Caco-2 (cell line): ENCODE measurements around the gene ZNF638. TPM values are rescaled to one million over a fixed set of nuclear protein-coding genes. Genes with fewer than 3 reads are reported as not detected.

ENCODE experiments used
- BruUV-seq: library from RNA; stranded (reverse); fragments of 400-500 nt; replicated peaks from 2 replicates; lab custom pipeline; 2021; lab: Mats Ljungman, UMichigan
- CTCF ChIA-PET: fragments of 300-600 bp; sonication (Branson Sonifier 250); formaldehyde crosslinking; loops from one replicate; lab custom pipeline; 2022; ENCODE audit warnings: antibody characterized with exemption; lab: Charles Lee
- POLR2A ChIA-PET: fragments of 300-600 bp; sonication (Branson Sonifier 250); formaldehyde crosslinking; loops from one replicate; lab custom pipeline; 2022; ENCODE audit warnings: antibody characterized with exemption; lab: Charles Lee
- DNase-seq, 2 experiments: peaks; one replicate each; pipeline versions ENCODE4 v3.0.0 to v3.0.0-alpha.2; 2020 to 2022
- H3K27me3 ChIP-seq: replicated peaks from 2 replicates; pipeline ENCODE4 v1.6.0; 2011; ENCODE audit warnings: low read length; ENCODE audit not compliant: control insufficient read depth, insufficient read depth
- H3K36me3 ChIP-seq: 2 replicates; pipeline ENCODE4 v1.5.1; 2011; ENCODE audit warnings: low read length; ENCODE audit not compliant: control insufficient read depth, insufficient read depth
- H3K4me1 ChIP-seq: fragments of 250-450 bp; sonication (Bioruptor Pico); 2 replicates; pipeline ENCODE4 v1.5.1; 2020; ENCODE audit warnings: mild to moderate bottlenecking
- H3K4me3 ChIP-seq: 2 replicates; pipeline ENCODE4 v1.5.1; 2011; ENCODE audit warnings: low read depth, mild to moderate bottlenecking, control low read depth, low read length
- H3K9me3 ChIP-seq: fragments of 250-450 bp; sonication (Bioruptor Pico); 2 replicates; pipeline ENCODE4 v1.5.1; 2020; ENCODE audit warnings: mild to moderate bottlenecking, moderate library complexity
- H3K27ac Mint-ChIP-seq: one replicate; pipeline ENCODE4 v1.8.0; 2022; ENCODE audit warnings: mixed read lengths; ENCODE audit not compliant: unreplicated experiment
- H3K27me3 Mint-ChIP-seq: one replicate; pipeline ENCODE4 v1.8.0; 2022; ENCODE audit warnings: mixed read lengths; ENCODE audit not compliant: insufficient read depth, unreplicated experiment
- H3K36me3 Mint-ChIP-seq: one replicate; pipeline ENCODE4 v1.8.0; 2022; ENCODE audit warnings: mild to moderate bottlenecking, mixed read lengths; ENCODE audit not compliant: insufficient read depth, unreplicated experiment
- H3K4me1 Mint-ChIP-seq: one replicate; pipeline ENCODE4 v1.8.0; 2022; ENCODE audit warnings: low read depth, mixed read lengths; ENCODE audit not compliant: unreplicated experiment
- H3K4me3 Mint-ChIP-seq: one replicate; pipeline ENCODE4 v1.8.0; 2022; ENCODE audit warnings: mild to moderate bottlenecking, moderate library complexity, mixed read lengths; ENCODE audit not compliant: unreplicated experiment
- H3K9me3 Mint-ChIP-seq: one replicate; pipeline ENCODE4 v1.8.0; 2022; ENCODE audit warnings: mixed read lengths; ENCODE audit not compliant: unreplicated experiment
- CTCF ChIP-seq, 2 experiments: fragments of 200-600 bp in 1 of 2; IDR thresholded peaks; 1 replicate in 1 of 2; 2 replicates in 1 of 2; pipeline versions ENCODE4 v1.5.1 to v1.8.0; 2011 to 2022; ENCODE audit warnings: antibody characterized with exemption in 1 of 2, control low read depth in 1 of 2, inconsistent platforms in 1 of 2, low read depth in 1 of 2, low read length in 1 of 2, mild to moderate bottlenecking in 1 of 2, moderate library complexity in 1 of 2; ENCODE audit not compliant: insufficient read depth in 1 of 2, severe bottlenecking in 1 of 2, unreplicated experiment in 1 of 2
- intact Hi-C: fragments of 100-400 bp; cut with micrococcal nuclease; formaldehyde crosslinking; loops from one replicate; pipeline ENCODE4 v1.10.0; 2022; ENCODE audit not compliant: unreplicated experiment
- total RNA-seq: library from RNA; stranded (reverse); gene quantifications from 2 replicates; pipeline ENCODE4 v1.2.3, GENCODE V29; 2022

Gene ZNF638
- total RNA-seq, 1 experiment from 2014 or later = 133 TPM

- Histone ChIP-seq H3K4me3 (no peak overlapping the region), H3K36me3 (no peaks in the 10 kb centered on the region; the same call in 1 of the 2 replicates), H3K27me3 (no peaks in the 10 kb centered on the region), H3K4me1 (no peaks in the 10 kb centered on the region), H3K9me3 (no peaks in the 10 kb centered on the region; the same call in 1 of the 2 replicates)
- no TSS peak for BruUV-seq
- no peak overlapping the region for H3K4me3 Mint-ChIP-seq
- CTCF ChIA-PET = interaction anchor here (0.6 kb wide), 1 partner anchor 25 kb away, joined by 3 read pairs; no protein-coding TSS in a partner anchor
- H3K27me3 Mint-ChIP-seq = peaks cover 6% of the 10 kb centered on the region
- no peak for DNase-seq
- intact Hi-C loops = no loop called here
- H3K4me1 Mint-ChIP-seq = peaks cover 7% of the 10 kb centered on the region
- POLR2A ChIA-PET = no interaction called here
- no peaks in the 10 kb centered on the region for H3K36me3 Mint-ChIP-seq
- no peak overlapping the region for H3K27ac Mint-ChIP-seq
- no peaks in the 10 kb centered on the region for H3K9me3 Mint-ChIP-seq
- TF ChIP-seq CTCF (IDR thresholded peaks at IDR 0.05; ENCODE audit: insufficient read depth in 1 of 2, low read depth in 1 of 2, low read length in 1 of 2, severe bottlenecking in 1 of 2, unreplicated experiment in 1 of 2) = no peak
Observed at GRCh38 chr2:71463342-71463654, 131.7 kb downstream of the ZNF638 start.

- no TSS peak for BruUV-seq
- Histone ChIP-seq H3K36me3 (no peaks in the 10 kb centered on the region; the same call in 1 of the 2 replicates), H3K4me1 (no peaks in the 10 kb centered on the region), H3K27me3 (no peaks in the 10 kb centered on the region; the same call in 1 of the 2 replicates), H3K9me3 (no peaks in the 10 kb centered on the region; the same call in 1 of the 2 replicates), H3K4me3 (no peak overlapping the region)
- H3K4me3 Mint-ChIP-seq = no peak overlapping the region
- ChIA-PET POLR2A (no interaction called here), CTCF (no interaction called here)
- no peaks in the 10 kb centered on the region for H3K36me3 Mint-ChIP-seq
- H3K9me3 Mint-ChIP-seq = no peaks in the 10 kb centered on the region
- DNase-seq = peak in 1 of 2 experiments; percentile 12
- intact Hi-C loops = no loop called here
- TF ChIP-seq CTCF (IDR thresholded peaks at IDR 0.05; ENCODE audit: insufficient read depth in 1 of 2, low read depth in 1 of 2, low read length in 1 of 2, severe bottlenecking in 1 of 2, unreplicated experiment in 1 of 2) = no peak
- no peak overlapping the region for H3K27ac Mint-ChIP-seq
- H3K27me3 Mint-ChIP-seq = peaks cover 6% of the 10 kb centered on the region
- H3K4me1 Mint-ChIP-seq = peaks cover 7% of the 10 kb centered on the region
Observed at GRCh38 chr2:71464389-71464788, 132.8 kb downstream of the ZNF638 start.

GRCh38 chr2:71465356-71465755 lies 133.8 kb downstream of the ZNF638 start:
- Histone ChIP-seq H3K27me3 (no peaks in the 10 kb centered on the region; the same call in 1 of the 2 replicates), H3K9me3 (no peaks in the 10 kb centered on the region; the same call in 1 of the 2 replicates), H3K4me1 (no peaks in the 10 kb centered on the region), H3K36me3 (no peaks in the 10 kb centered on the region; the same call in 1 of the 2 replicates), H3K4me3 (no peak overlapping the region)
- H3K4me1 Mint-ChIP-seq = peaks cover 7% of the 10 kb centered on the region
- TF ChIP-seq CTCF (IDR thresholded peaks at IDR 0.05; ENCODE audit: insufficient read depth in 1 of 2, low read depth in 1 of 2, low read length in 1 of 2, severe bottlenecking in 1 of 2, unreplicated experiment in 1 of 2) = no peak
- H3K4me3 Mint-ChIP-seq = no peak overlapping the region
- no TSS peak for BruUV-seq
- H3K9me3 Mint-ChIP-seq = peaks cover 3% of the 10 kb centered on the region
- POLR2A ChIA-PET = no interaction called here
- intact Hi-C loops = no loop called here
- H3K36me3 Mint-ChIP-seq = no peaks in the 10 kb centered on the region
- DNase-seq = peak in 1 of 2 experiments; percentile 23
- peaks cover 11% of the 10 kb centered on the region for H3K27me3 Mint-ChIP-seq
- CTCF ChIA-PET = interaction anchor here (0.5 kb wide), 1 partner anchor 134 kb away, joined by 3 read pairs; the partner anchor contains the start of gene ZNF638
- H3K27ac Mint-ChIP-seq = no peak overlapping the region
